GM19452 (cell line): ENCODE data around the gene PCGF3.
"Not testable (repeated sequence)": the region's sequence is repeated elsewhere in the genome, so short reads cannot be mapped to it uniquely, and the experiment has no call there.

Experiments
- ATAC-seq: cut with Tn5 transposase; IDR thresholded peaks from one replicate; pipeline ENCODE4 v1.9.1; 2021; ENCODE audit not compliant: unreplicated experiment

The PCGF3 gene

DNA sequence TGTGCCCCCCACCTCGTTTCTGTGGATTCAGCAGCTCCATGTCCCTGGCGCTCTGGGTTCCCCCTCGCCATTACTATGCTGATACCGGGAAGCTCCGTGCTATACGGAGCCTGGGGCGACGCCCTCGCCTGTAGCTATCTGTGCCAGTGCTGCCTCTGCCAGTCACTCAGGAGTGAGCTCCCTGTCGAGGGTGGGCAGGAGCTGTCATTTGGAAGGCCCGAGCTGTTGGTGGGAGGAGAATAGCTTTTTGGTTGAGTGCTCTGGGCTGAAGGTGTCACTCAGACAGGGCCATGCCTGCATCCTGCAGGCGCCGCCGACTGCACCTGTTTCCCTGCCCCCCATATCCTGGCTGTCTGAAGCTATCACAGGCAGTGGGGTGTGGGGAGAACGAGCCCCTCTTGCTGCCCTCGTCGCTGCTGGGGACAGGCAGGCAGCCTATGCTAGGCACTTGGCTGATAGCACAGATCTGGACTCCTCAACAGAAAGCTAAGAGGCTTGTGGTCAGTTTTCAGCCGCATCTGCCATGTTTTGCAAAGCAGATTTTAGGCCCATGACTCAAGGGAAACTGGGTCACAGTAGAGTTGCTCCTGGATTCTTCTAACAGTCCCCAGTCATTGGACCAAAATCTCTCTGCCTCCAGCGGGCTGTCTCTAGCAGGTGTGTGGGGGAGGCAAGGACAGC is 88.4 kb downstream of the PCGF3 start:
- no peak for ATAC-seq

DNA sequence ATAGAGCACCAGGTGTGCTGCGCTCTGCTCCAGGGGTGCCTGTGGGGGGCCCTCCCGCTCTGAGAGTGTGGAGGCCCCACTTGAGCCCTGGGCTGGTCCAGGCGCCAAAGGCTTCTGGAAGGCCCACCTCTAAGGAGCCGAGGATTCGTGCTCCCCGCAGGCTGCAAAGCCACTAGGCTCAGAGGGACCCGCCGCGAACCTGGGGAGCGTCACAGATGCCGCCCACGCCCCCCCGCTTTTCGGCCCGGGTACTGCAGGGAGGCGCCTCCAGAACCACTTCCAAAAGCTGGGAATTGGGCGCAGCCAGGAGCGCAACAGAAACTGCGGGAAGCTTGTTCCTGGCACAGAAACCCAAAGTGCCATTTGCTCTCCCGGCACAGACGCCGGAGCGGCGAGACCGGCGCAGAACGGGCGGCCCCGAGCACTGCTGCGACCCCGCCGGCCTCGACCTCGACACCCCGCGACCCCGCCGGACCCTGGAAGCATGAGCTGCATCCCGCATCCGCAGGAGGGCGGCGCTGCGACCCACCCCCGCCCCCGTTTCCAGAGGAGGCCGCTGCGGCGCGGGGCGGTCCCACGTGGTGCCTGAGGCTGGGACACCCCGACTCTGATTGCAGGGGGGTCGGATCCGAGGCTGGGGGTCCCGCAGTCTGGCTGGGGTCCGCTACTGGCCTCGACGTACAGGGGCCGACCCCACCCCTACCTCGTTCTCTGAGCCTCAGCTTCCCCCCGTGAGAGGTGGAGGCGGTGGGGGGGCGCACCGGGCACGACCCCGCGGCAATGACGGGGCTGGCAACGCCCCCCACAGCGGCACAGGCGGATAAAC is 89.5 kb downstream of the PCGF3 start:
- ATAC-seq: no peak

DNA sequence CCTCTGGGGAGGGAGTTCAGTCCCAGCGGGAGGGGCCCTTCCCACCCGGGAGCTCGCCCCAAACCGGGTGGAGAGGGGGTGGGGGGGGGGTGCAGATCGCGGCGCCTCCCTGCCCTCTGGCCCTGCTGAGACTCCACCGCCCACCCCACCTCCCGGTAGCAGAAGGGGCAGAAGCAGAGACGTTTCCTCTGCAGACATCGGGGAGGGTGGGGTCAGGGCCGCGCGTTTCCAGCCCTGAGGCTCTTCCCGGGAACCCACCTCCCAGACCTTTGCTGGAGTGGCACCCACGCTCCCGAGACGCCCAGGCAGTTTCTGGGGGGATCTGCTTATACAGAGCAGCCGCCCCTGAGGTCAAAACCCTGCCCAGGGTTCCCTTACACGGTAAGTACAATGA is 90.1 kb downstream of the PCGF3 start:
- no peak for ATAC-seq

DNA sequence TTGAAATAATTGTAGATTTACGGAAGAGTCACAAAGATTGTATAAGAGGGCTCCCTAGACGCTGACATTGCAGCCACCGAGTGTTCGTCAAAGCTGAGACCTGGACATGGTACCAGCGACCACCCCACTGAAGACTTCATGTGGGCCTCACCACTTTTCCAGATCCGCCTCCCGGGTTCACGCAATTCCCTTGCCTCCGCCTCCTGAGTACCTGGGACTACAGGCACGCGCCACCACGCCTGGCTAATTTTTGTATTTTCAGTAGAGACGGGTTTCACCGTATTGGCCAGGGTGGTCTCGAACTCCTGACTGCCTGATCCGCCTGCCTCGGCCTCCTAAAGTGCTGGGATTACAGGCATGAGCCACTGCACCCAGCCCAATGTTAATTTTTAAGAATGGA is 90.6 kb downstream of the PCGF3 start:
- ATAC-seq: no peak

DNA sequence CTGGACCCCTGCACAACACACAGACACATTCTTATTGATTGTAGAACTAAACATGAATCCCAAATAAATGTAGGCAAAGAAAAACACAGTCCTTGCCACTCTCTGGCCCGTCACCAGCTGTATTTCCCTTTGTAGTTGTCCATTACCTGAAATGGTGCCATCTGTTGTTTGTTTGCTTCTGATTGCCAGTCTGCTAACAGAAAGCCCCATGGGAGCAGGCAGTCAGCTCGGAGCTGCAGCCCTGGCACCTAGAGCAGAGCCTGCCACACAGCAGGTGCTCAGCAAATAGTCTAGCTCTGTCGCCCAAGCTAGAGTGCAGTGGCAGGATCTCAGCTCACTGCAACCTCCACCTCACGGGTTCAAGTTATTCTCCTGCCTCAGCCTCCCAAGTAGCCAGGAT is 91.4 kb downstream of the PCGF3 start:
- no peak for ATAC-seq

DNA sequence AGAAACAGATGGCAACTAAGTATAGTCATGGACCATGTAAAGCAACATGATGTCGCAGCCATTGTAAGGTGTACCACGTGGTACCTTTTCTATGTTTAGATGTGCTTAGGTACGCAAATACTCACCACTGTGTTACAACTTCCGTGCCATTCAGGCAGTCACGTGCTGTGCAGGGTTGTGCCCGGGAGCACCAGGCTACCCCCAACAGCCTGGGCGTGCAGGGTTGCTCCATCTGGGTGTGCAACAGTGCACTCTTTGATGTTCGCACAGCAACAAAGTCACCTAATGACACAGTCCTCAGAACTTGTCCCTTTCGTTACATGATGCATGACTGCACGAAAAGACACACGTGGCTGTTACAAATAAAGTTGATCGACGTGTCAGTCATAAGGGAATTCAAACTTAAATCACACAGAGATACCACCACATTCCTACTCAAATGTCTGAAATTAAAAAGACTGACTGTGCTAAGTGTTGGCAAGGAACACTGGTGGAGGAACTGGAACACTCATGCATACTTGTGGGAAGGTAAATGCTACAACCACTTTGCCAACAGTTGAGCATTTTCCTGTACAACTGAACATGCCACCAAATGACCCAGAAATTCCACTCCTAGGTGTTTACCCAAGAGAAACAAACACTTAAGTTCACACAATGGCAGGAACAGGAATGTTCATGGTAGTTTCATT is 95.9 kb downstream of the PCGF3 start:
- no peak for ATAC-seq

DNA sequence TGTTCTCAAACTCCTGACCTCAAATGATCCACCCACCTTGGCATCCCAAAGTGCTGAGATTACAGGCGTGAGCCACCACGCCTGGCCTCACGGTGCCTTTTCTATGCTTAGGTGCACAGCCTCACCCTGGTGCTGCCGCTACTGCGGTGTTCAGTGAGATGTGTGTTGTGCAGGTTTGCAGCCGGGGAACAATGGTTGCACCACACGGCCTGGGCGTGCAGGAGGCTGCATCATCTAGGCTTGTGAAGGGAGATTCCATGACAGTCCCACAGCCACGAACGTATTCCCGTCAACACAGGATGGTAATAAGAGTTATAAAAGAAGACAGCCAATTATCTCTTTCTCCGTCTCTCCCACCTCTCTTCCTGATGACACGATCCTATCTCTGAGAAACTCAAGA is 98.3 kb downstream of the PCGF3 start:
- ATAC-seq: no peak

DNA sequence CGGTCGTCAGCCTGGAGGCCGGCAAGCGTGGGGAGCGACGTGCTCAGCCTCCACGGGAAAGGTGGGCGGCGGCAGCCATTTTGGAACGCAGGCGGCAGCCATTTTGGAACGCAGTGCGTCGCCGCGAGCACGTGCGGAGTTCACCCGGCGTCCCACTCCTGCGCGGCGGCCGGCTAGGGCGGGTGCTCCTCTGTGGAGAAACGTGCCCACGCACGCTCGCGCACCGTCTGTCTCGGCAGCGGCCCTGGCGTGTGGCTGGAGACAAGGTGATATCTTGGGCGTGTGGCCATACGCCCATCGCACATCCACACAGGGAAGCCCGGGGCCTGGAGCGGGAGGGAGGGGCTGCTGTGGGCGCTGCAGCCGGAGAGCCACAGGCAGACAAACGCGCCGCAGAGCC is 99.2 kb downstream of the PCGF3 start:
- ATAC-seq: no peak

DNA sequence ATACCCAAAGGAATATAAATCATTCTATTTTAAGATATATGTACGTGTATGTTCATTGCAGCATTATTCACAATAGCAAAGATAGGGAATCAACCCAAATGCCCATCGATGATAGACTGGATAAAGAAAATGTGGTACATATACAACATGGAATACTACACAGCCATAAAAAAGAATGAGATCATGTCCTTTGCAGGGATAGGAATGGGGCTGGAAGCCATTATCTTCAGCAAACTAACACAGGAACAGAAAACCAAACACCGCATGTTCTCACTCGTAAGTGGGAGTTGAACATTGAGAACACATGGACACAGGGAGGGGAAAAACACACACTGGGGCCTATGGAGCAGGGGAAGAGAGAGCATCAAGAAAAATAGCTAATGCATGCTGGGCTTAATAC is 101.3 kb downstream of the PCGF3 start:
- not testable (repeated sequence) for ATAC-seq

DNA sequence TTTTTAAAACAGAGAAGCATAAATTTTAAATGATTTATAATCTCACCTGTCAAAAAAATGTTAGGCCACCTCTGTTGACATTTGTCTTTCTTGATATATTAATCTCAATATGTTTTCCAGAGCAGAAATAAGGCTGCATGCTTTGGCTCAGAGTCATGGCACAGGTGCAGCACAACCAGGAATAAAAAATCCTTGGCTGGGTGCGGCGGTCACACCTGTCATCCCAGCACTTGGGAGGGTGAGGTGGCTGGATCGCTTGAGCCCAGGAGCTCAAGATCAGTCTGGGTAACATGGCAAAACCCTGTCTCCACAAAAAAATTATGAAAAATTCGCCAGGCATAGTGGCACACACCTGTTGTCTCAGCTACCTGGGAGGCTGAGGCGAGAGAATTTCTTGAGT is 102.2 kb downstream of the PCGF3 start:
- ATAC-seq: no peak

DNA sequence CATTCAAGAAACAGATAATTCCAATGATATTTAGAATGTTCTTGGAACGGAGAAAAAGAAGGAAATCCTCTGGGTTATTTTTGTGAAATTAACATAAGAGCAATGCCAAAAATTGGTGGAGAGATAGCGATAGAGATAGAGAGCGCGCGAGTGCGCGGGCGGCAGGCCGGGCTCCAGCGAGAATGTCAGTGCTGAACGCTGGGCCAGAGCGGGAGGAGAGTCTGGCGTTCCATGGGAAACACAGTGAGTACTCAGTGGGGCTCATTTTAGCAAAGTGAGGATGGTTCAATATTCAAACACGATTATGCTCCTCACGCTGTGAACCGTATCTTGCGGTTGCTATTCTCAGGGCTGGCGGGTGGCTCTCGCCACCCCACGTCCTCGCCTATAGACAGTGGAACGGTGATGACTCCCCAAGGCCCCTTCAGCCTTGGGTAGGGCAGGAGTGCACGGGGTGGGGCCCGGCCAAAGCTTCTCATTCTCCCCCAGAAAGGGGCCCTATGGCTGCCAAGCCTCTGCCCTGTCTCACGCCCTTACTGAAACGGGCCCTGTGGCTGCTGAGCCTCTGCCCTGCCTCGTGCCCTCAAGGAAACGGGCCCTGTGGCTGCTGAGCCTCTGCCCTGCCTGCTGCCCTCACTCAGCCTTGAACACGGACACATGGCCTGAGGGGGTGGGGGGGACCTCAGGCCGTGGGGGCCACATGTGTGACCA is 103.4 kb downstream of the PCGF3 start:
- no peak for ATAC-seq

DNA sequence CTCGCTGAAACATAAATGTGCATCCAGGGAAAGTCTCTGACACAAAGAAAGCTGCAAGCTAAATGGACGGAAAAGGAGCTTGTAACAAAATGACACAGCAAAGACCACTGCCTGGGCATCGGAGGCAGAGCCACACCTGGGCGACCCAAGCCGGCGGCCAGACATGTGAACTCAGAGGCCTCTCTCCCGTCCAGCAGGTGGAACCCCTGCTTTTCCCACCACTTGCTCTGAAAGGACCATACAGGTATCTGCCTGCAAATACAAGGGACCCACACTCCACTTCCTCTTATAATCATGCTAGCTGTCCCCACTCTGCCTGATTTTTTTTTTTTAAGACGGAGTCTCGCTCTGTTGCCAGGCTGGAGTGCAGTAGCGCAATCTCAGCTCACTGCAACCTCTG is 108.3 kb downstream of the PCGF3 start:
- no peak for ATAC-seq

DNA sequence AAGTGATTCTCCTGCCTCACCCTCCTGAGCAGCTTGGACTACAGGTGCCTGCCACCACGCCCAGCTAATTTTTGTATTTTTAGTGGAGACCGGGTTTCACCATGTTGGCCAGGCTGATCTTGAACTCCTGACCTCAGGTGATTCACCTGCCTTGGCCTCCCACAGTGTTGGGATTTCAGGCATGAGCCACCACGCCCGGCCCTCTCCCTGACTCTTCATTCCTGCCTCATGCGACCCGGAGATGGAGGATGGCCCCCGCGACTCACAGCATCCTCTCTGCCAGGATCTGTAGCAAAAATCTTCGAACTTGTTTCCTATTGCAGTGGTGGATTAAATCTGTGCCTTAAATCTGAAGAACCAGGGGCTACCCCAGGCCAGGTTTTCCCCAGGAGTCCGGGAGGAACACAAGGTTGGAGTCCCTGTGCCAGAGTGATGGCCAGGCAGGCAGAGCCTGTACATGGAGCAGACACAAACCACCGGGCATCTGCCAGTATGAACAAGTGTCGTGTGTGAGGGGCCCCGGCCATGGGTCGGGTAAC is 108.7 kb downstream of the PCGF3 start:
- no peak for ATAC-seq

DNA sequence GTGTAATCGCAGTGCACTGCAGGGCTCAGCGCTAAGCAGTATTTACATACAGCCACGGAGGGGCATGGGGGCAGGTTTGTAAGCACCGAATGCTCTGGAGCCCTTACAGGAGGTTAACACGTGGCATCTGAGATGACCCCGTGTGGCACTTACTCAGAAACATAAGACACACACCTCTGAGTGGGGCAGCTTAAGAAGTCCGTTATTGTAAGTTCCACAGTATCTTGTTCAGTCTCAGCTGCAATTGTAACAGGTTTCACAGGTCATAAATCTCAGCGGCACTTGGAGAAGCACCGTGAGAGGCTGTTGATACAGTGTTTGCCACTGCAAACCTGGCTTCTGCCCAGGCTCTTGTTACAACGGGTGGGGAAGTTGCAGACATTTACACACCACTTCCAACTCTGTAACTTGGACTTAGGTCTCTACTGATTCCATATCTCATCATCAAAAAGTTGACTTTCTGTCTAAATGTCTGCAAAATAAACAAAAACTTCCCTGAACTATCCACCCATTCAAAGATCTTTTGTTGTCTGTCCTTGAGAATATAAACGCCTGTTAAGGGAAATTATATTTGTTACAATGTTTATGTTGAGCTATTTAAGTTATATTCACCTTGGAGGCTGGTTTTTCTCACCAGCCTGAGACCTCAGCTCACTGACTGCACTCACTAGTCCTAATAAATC is 110.0 kb downstream of the PCGF3 start:
- ATAC-seq: no peak

DNA sequence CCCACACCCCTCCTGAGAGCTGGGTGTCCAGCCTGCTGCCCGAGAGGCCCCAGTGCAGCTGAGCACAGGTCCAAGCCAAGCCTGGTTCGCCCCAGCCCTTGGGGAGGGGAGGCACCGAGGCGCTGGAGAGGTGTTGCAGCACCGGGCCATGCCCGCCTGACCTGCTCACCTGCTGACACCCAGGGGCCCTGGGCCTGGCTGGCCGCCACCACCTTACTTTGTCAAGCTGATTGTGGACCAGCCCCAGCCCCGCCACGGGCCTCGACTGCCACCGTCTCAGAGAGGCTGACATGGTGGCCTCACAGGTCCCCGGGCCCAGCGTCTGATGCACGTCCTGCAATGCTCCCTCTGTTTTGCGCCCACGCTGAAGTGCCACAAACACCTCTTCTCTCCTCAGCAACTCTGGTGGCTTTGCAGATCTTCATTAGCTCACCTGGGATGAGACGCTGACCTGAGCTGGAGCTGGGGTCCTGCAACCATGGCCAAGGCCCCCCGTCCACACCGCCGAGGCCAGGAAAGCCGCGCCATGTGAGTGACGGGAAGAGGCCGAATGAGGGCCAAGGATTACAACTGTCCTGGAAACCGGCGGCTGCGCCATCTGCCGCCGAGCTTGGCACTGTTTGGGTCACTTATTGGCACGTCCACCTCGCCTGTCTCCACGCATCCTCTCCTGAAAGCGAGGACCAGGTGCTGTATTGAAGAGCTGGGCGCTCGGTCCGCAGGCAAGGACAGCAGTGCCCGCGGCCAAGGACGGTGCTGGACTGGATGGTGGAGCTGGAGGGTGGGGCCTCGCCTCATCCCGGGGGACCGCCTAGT is 112.7 kb downstream of the PCGF3 start:
- ATAC-seq: no peak

DNA sequence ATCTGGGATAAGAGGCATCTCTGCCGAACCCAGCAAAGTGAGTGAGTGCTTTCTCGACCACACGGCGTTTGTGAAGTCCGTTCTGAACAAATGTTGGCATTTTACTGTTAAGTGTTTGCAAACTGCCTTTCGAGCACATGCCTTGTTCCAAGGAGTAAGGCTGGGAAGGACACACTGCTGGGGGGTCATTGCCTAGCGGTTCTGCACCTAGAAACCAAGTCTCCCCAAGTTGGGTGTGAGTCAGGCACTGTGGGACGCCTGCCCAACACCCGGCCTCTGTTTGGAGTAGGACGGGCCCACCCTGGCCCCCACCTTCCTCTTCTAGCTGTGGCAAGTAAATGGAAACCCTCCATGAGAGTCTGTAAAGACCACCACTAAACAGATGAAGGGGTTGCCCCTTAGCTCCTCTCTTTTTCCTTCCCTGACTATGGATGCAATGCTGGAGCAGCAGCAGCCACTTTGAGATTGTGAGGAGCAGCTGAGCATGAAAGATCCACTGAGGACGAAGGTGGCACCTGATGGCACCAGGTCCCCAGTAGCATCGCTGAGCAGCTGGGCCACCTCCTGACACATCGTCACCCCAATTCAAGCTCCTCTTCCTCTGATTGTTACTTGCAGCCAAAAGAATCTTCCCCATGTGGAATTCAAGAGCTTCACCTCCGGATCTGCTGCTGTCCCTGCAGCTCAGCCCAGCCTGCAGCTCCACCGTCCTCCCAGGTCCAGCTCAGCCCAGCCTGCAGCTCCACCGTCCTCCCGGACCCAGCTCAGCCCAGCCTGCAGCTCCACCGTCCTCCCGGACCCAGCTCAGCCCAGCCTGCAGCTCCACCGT is 114.0 kb downstream of the PCGF3 start:
- no peak for ATAC-seq
